ENCODE data around the gene PRDM11.

PRDM11 gene

GRCh38 chr11:45165386-45165785 is 18.9 kb downstream of the PRDM11 start:
- H3K27ac ChIP-seq = no peak overlapping the region
- TF ChIP-seq CTCF (conservative IDR thresholded peaks at IDR 0.05) (no peak), ZFX (IDR thresholded peaks at IDR 0.05) (no peak)

GRCh38 chr11:45165806-45166603 is 19.6 kb downstream of the PRDM11 start:
- TF ChIP-seq ZFX (IDR thresholded peaks at IDR 0.05) (no peak), CTCF (conservative IDR thresholded peaks at IDR 0.05) (no peak)
- H3K27ac ChIP-seq = no peak overlapping the region

GRCh38 chr11:45166604-45166897 is 20.1 kb downstream of the PRDM11 start:
- H3K27ac ChIP-seq = no peak overlapping the region
- no peak for TF ChIP-seq CTCF (conservative IDR thresholded peaks at IDR 0.05)
- TF ChIP-seq ZFX (IDR thresholded peaks at IDR 0.05) = no peak

- no peak overlapping the region for H3K27ac ChIP-seq
- TF ChIP-seq ZFX (IDR thresholded peaks at IDR 0.05) (no peak), CTCF (conservative IDR thresholded peaks at IDR 0.05) (no peak)
These were observed 20.8 kb downstream of the PRDM11 start for GRCh38 chr11:45167283-45167682.

- H3K27ac ChIP-seq = no peak overlapping the region
- TF ChIP-seq CTCF (conservative IDR thresholded peaks at IDR 0.05) (no peak), ZFX (IDR thresholded peaks at IDR 0.05) (no peak)
These were observed 22.1 kb downstream of the PRDM11 start for GRCh38 chr11:45168366-45169130.

DNA sequence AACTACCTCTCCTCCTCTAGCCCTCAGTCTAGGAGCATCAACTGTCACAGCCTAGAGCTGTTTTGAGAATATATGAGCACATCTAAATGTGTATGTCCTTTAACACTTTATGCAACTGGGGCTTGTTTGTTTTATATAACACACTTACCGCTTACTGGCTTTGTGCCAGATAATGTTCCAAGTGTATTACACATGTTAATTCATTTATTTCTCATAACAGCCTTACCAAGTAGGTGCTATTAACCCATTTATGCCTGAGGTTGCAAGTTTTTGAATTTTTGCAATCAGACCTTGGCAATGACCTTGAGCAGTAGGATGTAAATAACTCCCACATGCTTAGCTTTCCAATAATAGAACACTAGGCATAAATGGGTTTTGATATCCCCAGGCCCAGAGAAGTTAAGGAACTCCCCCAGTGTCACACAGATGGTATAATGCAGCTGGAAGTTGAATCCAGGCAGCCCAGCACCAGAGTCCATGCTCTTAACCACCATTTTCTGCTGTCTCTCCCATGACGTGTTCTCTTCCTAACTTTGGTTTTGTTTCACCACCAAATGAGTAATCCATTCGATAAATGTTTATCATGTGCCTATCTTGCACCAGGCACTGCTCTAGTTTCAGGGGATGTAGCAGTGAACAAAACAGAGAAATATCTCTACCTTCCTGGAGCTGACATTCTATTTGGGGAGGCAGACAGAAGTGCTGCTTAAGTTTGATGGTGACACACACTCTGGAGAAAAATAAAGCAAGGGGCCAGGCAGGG is 23.1 kb downstream of the PRDM11 start:
- no peak overlapping the region for H3K27ac ChIP-seq
- TF ChIP-seq CTCF (conservative IDR thresholded peaks at IDR 0.05) (no peak), ZFX (IDR thresholded peaks at IDR 0.05) (no peak)

- no peak for TF ChIP-seq CTCF (conservative IDR thresholded peaks at IDR 0.05)
- no peak overlapping the region for H3K27ac ChIP-seq
These were observed 24.0 kb downstream of the PRDM11 start for GRCh38 chr11:45170484-45170883.

Measured in C4-2B (cell line).